GM15510 (cell line): ENCODE results near the gene INTS11.

Experiments
- POLR2A ChIP-seq: IDR thresholded peaks from 3 replicates; pipeline ENCODE4 v1.6.1; 2011; ENCODE audit warnings: borderline replicate concordance; ENCODE audit not compliant: insufficient read length; ENCODE audit errors: extremely low read depth

Gene INTS11

GRCh38 chr1:1360506-1361169 lies 36.2 kb upstream of the INTS11 start:
- no peak for TF ChIP-seq POLR2A

- no peak for TF ChIP-seq POLR2A
Measured at GRCh38 chr1:1359664-1360468, 35.4 kb upstream of the INTS11 start.

GRCh38 chr1:1359308-1359663 lies 34.8 kb upstream of the INTS11 start:
- no peak for TF ChIP-seq POLR2A

DNA sequence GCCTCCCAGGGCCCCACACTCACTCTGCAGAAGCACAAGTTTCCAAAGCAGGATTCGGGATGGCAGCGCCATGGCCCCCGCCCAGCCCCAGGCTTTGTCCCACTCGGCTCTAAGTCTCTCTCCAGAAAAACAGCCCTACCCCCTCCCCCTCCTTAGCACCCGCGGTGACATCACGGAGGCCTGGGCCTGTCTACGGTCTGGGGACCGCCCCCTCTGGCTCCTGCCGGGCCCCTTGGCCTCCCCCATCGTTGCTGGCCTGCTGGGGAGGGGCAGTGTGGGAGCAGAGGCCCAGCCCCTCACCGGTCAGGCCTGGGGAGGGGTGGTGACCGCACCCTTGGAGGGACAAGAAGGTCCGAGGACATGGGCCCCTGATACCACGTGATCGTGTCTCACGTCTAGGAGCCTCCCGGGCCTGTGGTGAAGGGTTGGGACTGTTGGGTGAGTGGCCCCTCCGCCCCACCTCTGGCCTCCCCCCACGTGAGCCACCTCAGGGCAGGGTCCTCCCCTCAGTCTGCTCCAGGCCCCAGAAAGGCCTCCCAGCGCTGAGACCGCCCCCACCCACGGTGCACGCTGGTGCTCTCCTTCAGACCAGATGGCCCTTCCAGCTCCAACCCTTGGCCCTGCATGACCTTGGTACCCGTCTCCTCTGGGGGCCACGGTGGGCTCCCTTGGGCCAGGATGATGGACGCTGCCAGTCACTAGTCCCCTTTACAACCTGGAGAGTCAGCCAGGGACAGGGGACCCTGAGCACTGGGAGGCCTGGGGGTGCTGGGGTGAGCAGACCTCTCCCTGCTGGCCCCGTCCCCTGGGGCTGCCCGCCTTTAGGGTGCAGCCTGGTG lies 34.2 kb upstream of the INTS11 start, which contains the start of gene MXRA8:
MXRA8 (minus strand) TSS at position 123 of the 839 bp plus-strand sequence; CDS start at position 72, 51 bp downstream.
- no peak for TF ChIP-seq POLR2A

GRCh38 chr1:1357871-1358432 lies 33.5 kb upstream of the INTS11 start:
- no peak for TF ChIP-seq POLR2A

GRCh38 chr1:1356796-1357401 lies 32.4 kb upstream of the INTS11 start:
- no peak for TF ChIP-seq POLR2A

DNA sequence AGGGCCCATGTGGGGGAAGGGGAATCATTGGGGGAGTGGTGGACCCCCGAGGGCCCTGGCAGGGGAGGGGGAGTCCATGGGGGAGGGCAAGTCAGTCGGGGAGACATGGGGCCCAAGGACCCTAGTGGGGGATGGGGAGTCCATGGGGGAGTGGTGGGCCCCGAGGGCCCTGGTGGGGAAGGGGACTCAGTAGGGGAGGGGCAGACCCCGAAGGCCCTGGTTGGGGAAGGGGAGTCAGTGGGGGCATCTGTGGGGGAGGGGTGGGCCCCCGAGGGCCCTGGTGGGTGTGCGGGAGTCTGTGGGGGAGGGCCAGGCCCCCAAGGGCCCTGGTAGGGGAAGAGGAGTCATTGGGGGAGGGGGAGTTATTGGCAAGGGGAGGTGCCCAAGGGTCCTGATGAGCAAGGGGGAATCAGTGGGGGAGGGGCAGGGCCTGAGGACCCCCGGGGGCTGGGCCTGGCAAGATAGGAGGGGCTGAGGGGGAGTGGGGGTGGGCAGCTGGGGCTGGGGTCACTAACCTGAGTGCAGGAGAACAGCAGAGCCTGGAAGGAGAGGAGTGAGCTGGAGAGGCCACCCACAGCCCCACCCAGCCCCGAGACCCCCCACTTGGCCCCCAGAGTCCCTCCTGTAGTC lies 31.8 kb upstream of the INTS11 start:
- no peak for TF ChIP-seq POLR2A

GRCh38 chr1:1355416-1355815 lies 31.0 kb upstream of the INTS11 start:
- no peak for TF ChIP-seq POLR2A

DNA sequence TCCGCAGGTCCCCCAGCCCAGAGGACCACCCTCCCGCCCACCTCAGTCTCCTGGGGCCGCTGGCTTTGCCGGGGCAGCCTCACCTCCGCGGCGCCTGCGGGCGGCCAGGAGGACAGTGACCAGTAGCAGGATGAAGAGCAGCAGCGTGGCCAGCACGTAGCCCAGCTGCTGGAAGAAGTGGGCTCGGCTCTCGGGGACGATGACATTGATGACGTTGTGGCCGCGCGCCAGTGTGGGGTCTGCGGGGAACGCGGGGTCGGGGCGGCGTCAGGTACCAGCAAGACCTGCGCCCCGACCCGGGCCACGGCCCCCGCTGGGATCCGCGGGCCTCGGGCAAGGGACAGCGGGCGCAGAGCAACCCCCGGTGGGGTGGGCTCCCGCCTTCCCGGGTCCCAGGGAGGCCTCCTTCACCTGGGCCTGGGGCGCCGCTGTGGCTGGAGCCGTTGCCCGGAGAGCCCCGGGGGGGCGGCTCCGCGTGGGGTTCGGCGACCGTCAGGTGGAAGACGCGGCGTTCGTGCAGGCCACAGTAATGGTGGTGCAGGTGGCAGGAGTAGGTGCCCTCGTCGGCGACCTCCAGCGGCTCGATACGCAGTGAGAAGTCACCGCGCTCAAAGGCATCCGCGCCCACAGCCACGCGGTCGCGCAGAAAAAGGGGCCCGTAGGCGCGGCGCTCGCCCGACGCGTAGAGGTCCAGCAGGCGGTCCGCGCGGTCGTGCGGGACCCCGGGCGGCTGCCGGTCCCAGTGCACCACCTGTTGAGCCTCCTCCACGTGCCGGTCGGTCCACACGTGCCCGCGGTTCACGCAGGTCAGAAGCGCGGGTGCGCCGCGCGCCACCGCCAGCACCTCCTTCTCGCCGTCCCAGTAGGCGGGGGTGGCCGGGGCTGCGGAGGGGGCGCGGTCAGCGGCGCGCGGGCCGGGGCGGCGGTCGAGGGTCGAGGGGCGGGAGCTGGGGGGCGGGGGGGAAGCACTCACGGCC lies 30.1 kb upstream of the INTS11 start:
- TF ChIP-seq POLR2A, result peak; percentile 20

- TF ChIP-seq POLR2A, result no peak
Measured at GRCh38 chr1:1353389-1354151, 29.1 kb upstream of the INTS11 start.

- TF ChIP-seq POLR2A, result no peak
Measured at GRCh38 chr1:1352786-1353388, 28.4 kb upstream of the INTS11 start.
